ENCODE results near the gene SLC7A1.

Gene SLC7A1

GRCh38 chr13:29459813-29460355 lies 135.6 kb downstream of the SLC7A1 start:
- in situ Hi-C loops (cut with MboI; ENCODE audit: low sequenced_read_pairs): no loop called here
